NCI-H187 (cell line): Measurements from ENCODE around the gene KLHL29.

Experiments used
- DNase-seq, 2 experiments: peaks; one replicate each; lab custom pipeline; 2025; lab: John Stamatoyannopoulos, UW

The KLHL29 gene

DNA sequence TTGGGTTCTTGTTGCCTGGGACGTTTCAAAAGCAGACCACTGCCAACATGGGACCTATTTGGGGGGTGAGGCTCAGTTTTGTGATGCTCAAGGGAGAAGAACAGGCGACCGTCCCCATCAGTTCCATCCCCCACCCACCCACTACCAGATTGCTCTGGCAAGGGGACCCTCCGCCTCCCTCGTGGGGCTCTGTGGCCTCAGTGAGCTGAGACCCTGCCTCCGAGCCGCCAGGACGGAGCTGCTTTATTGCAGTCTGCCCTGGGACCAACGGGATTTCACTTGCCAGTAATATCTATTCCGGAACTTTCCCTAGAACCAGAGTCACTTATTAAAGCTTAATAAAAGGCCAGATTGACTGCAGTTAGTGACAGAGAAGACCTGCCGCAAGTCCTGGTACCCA is 146.3 kb downstream of the KLHL29 start:
- no peak for DNase-seq

DNA sequence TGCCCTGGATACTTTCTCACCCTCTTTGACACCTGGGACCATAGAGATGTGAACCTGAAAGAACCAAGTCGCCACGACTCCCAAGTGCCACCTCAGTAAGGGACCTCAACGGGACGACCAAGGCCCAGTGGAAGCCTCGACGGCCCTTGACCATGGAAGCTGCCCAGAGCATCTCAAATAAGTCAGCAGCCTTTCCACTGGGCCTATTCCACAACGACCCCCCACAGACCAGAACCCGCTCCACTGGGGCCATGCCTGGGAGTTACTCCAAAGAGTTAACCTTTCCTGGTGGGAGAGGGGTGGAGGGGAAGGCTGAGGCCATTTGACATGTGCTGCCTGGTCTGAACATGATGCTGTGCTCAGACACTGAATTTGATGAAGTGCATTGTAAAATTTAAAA is 146.9 kb downstream of the KLHL29 start:
- DNase-seq, result no peak

DNA sequence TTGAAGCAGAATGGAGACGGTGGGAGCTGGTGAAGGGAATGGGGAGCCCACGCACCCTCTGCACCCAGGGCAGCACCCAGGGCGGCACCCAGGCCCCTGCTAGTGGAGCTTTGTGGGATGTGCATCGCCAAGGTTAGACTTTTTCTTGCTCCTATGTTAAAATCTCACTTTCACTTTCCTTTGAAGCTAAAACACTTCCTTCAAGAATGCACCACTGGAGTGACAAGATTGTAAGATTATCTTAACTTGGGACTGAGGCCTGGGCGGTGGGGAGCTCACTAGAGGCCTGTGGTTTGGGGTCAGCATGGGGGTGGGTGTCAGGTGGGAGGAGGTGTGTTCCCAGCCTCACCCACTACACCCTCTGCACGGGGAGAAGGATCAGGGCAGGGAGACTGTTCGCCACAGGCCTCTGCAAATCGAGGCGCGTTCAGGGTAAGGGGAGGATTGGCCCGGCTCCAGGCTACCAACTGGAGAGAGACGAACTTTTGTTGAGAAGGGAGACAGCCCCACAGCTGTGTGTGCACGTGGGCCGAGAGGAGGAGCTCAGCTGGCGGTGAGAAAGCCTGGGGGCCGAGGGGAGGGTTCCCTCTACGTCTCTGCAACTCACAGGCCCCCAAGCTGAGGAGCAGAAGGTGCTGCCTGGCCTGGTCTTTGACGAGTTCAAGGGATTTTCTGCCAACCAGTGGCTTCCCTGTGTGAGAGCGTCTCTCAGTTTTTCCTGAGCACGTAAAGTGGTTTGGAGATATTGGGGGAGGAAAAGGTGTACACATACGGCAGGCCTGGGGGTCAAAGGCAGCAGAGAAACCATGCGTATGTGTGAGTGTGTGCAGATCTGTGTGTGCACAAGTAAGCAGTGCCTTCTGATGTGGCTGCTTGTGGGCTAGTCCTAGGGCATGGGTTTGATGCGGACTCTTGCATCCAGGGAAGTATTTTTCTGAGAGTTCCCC is 147.7 kb downstream of the KLHL29 start:
- DNase-seq, result no peak

GRCh38 chr2:23533338-23533695 is 148.3 kb downstream of the KLHL29 start:
- no peak for DNase-seq

- DNase-seq, result no peak
Observed at GRCh38 chr2:23534771-23535170, 149.8 kb downstream of the KLHL29 start.

- no peak for DNase-seq
Observed at GRCh38 chr2:23536326-23536725, 151.3 kb downstream of the KLHL29 start.

GRCh38 chr2:23537991-23538390 is 153.0 kb downstream of the KLHL29 start:
- no peak for DNase-seq

GRCh38 chr2:23538566-23538965 is 153.6 kb downstream of the KLHL29 start:
- DNase-seq, result no peak

GRCh38 chr2:23540804-23541360 is 155.9 kb downstream of the KLHL29 start:
- no peak for DNase-seq

DNA sequence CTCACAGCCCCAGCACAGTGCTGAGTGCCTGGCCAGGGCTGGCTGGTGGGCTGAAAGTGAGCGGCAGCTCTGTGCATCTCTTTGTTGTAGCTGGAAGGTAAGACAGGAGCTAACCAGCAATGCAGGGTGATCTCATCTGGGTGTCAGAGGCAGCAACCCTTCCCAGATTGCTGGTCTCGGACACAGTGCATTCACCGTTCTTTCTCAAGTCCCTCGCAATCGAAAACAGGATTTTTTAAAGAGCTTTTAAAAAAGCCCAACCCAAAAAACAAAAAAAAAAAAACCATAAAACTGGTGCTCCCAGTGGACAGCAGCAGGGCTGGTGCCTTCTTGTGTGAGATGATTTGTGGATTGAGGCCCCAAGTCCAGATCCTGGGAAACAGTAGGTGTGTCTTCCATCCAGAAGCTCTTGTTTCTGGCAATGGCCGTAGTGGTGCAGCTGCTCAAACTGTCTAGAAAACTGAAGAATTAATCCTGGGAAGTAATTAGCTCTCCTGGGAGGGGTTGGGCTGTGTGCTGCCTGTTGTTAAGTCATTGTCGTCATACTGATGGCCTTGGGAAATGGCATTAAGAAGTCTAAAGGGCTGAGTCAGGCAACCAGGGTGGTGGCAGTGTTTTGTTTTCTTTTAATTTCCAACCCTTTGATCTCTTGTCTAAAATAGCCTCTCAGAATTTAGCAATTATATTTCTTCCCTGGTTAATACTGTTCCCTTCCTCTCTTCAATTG is 156.7 kb downstream of the KLHL29 start:
- no peak for DNase-seq

- no peak for DNase-seq
Observed at GRCh38 chr2:23542230-23542789, 157.3 kb downstream of the KLHL29 start.

GRCh38 chr2:23543302-23543701 is 158.3 kb downstream of the KLHL29 start:
- DNase-seq, result no peak

- DNase-seq, result no peak
Observed at GRCh38 chr2:23543728-23544127, 158.7 kb downstream of the KLHL29 start.

GRCh38 chr2:23544589-23545295 is 159.8 kb downstream of the KLHL29 start:
- DNase-seq, result no peak

- DNase-seq, result no peak
Observed at GRCh38 chr2:23545396-23545795, 160.4 kb downstream of the KLHL29 start.

GRCh38 chr2:23545811-23546210 is 160.8 kb downstream of the KLHL29 start:
- no peak for DNase-seq

GRCh38 chr2:23546913-23547312 is 161.9 kb downstream of the KLHL29 start:
- DNase-seq, result no peak

DNA sequence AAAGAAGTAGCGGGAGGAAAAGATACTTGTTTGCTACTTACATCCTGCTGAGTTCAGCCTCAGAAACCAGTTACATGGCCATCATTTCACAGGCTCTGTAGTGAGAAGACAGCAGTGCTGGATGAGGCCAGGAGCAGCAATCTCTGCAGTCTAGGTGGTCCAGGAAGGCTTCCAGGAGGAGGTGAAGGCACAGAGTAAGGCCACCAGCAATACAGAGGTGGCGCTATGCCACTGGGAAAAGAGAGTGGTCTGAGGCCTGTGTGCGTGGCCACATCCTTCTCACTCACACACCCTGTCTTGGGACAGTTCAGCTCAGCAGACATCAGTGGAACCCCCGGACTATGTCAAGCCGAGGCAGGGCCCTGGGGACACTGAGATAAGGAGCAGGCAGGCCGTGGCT is 162.7 kb downstream of the KLHL29 start:
- DNase-seq, result no peak

GRCh38 chr2:23548143-23548769 is 163.3 kb downstream of the KLHL29 start:
- DNase-seq, result no peak

GRCh38 chr2:23549051-23549450 is 164.1 kb downstream of the KLHL29 start:
- no peak for DNase-seq

DNA sequence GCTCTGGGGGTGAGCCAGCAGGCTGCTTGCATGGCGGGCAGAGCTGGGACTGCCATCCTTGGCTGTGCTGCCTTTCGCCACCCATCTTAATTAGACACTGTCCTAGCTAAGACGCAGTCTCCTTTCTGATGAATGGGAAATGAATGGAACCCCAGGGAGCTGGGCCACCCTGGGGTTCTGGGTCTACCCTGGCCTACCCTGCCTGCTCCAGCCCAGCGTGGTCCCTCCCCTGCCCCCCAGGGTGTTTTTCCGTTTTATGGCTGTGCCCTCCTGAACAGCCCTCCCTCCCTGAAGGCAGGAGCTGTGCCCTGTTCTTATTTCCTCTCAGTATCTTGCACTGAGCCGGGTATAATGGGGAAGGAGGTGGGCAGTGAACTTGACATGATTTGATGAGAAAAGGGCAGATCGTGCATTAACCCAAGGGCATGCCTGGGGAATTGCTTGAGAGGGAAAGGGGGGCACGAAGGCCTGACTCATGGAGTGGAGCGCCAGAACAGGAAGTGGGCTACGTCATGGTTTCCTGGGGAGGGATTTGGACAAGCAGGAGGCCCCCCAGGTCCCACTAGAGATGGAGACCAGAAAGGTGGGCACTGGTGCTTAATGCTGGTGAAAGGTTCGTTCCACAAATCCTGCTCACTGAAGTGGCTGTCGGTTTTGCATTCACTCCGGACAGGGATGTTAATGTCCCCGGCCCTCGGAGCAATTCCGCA is 165.0 kb downstream of the KLHL29 start:
- no peak for DNase-seq
